Caco-2 (cell line): Measurements from ENCODE around the gene GRIN2A. TPM values are rescaled to one million over a fixed set of nuclear protein-coding genes. Genes with fewer than 3 reads are reported as not detected.

Experiments used
- BruUV-seq: library from RNA; stranded (reverse); fragments of 400-500 nt; replicated peaks from 2 replicates; lab custom pipeline; 2021; lab: Mats Ljungman, UMichigan
- CTCF ChIA-PET: fragments of 300-600 bp; sonication (Branson Sonifier 250); formaldehyde crosslinking; loops from one replicate; lab custom pipeline; 2022; ENCODE audit warnings: antibody characterized with exemption; lab: Charles Lee
- POLR2A ChIA-PET: fragments of 300-600 bp; sonication (Branson Sonifier 250); formaldehyde crosslinking; loops from one replicate; lab custom pipeline; 2022; ENCODE audit warnings: antibody characterized with exemption; lab: Charles Lee
- DNase-seq, 2 experiments: peaks; one replicate each; pipeline versions ENCODE4 v3.0.0 to v3.0.0-alpha.2; 2020 to 2022
- H3K27me3 ChIP-seq: replicated peaks from 2 replicates; pipeline ENCODE4 v1.6.0; 2011; ENCODE audit warnings: low read length; ENCODE audit not compliant: control insufficient read depth, insufficient read depth
- H3K36me3 ChIP-seq: 2 replicates; pipeline ENCODE4 v1.5.1; 2011; ENCODE audit warnings: low read length; ENCODE audit not compliant: control insufficient read depth, insufficient read depth
- H3K4me1 ChIP-seq: fragments of 250-450 bp; sonication (Bioruptor Pico); 2 replicates; pipeline ENCODE4 v1.5.1; 2020; ENCODE audit warnings: mild to moderate bottlenecking
- H3K4me3 ChIP-seq: 2 replicates; pipeline ENCODE4 v1.5.1; 2011; ENCODE audit warnings: low read depth, mild to moderate bottlenecking, control low read depth, low read length
- H3K9me3 ChIP-seq: fragments of 250-450 bp; sonication (Bioruptor Pico); 2 replicates; pipeline ENCODE4 v1.5.1; 2020; ENCODE audit warnings: mild to moderate bottlenecking, moderate library complexity
- H3K27ac Mint-ChIP-seq: one replicate; pipeline ENCODE4 v1.8.0; 2022; ENCODE audit warnings: mixed read lengths; ENCODE audit not compliant: unreplicated experiment
- H3K27me3 Mint-ChIP-seq: one replicate; pipeline ENCODE4 v1.8.0; 2022; ENCODE audit warnings: mixed read lengths; ENCODE audit not compliant: insufficient read depth, unreplicated experiment
- H3K36me3 Mint-ChIP-seq: one replicate; pipeline ENCODE4 v1.8.0; 2022; ENCODE audit warnings: mild to moderate bottlenecking, mixed read lengths; ENCODE audit not compliant: insufficient read depth, unreplicated experiment
- H3K4me1 Mint-ChIP-seq: one replicate; pipeline ENCODE4 v1.8.0; 2022; ENCODE audit warnings: low read depth, mixed read lengths; ENCODE audit not compliant: unreplicated experiment
- H3K4me3 Mint-ChIP-seq: one replicate; pipeline ENCODE4 v1.8.0; 2022; ENCODE audit warnings: mild to moderate bottlenecking, moderate library complexity, mixed read lengths; ENCODE audit not compliant: unreplicated experiment
- H3K9me3 Mint-ChIP-seq: one replicate; pipeline ENCODE4 v1.8.0; 2022; ENCODE audit warnings: mixed read lengths; ENCODE audit not compliant: unreplicated experiment
- CTCF ChIP-seq, 2 experiments: fragments of 200-600 bp in 1 of 2; IDR thresholded peaks; 1 replicate in 1 of 2; 2 replicates in 1 of 2; pipeline versions ENCODE4 v1.5.1 to v1.8.0; 2011 to 2022; ENCODE audit warnings: antibody characterized with exemption in 1 of 2, control low read depth in 1 of 2, inconsistent platforms in 1 of 2, low read depth in 1 of 2, low read length in 1 of 2, mild to moderate bottlenecking in 1 of 2, moderate library complexity in 1 of 2; ENCODE audit not compliant: insufficient read depth in 1 of 2, severe bottlenecking in 1 of 2, unreplicated experiment in 1 of 2
- intact Hi-C: fragments of 100-400 bp; cut with micrococcal nuclease; formaldehyde crosslinking; loops from one replicate; pipeline ENCODE4 v1.10.0; 2022; ENCODE audit not compliant: unreplicated experiment
- total RNA-seq: library from RNA; stranded (reverse); gene quantifications from 2 replicates; pipeline ENCODE4 v1.2.3, GENCODE V29; 2022

Gene GRIN2A
- total RNA-seq, 1 experiment from 2014 or later: 0.54 TPM

GRCh38 chr16:10103700-10104099 is 78.5 kb downstream of the GRIN2A start:
- H3K27me3 ChIP-seq: no peaks in the 10 kb centered on the region
- no peaks in the 10 kb centered on the region for H3K36me3 ChIP-seq
- H3K4me3 ChIP-seq: no peak overlapping the region
- H3K36me3 Mint-ChIP-seq: no peaks in the 10 kb centered on the region
- H3K4me1 ChIP-seq: no peaks in the 10 kb centered on the region
- DNase-seq: no peak
- H3K4me3 Mint-ChIP-seq: no peak overlapping the region
- intact Hi-C loops: no loop called here
- H3K4me1 Mint-ChIP-seq: no peaks in the 10 kb centered on the region
- no peak for TF ChIP-seq CTCF (IDR thresholded peaks at IDR 0.05; ENCODE audit: insufficient read depth in 1 of 2, low read depth in 1 of 2, low read length in 1 of 2, severe bottlenecking in 1 of 2, unreplicated experiment in 1 of 2)
- ChIA-PET CTCF (no interaction called here), POLR2A (no interaction called here)
- H3K9me3 Mint-ChIP-seq: no peaks in the 10 kb centered on the region
- no TSS peak for BruUV-seq
- no peaks in the 10 kb centered on the region for H3K9me3 ChIP-seq
- H3K27ac Mint-ChIP-seq: no peak overlapping the region
- no peaks in the 10 kb centered on the region for H3K27me3 Mint-ChIP-seq

GRCh38 chr16:10103118-10103517 is 79.1 kb downstream of the GRIN2A start:
- CTCF ChIA-PET: no interaction called here
- POLR2A ChIA-PET: no interaction called here
- H3K27me3 Mint-ChIP-seq: no peaks in the 10 kb centered on the region
- H3K27me3 ChIP-seq: no peaks in the 10 kb centered on the region
- TF ChIP-seq CTCF (IDR thresholded peaks at IDR 0.05; ENCODE audit: insufficient read depth in 1 of 2, low read depth in 1 of 2, low read length in 1 of 2, severe bottlenecking in 1 of 2, unreplicated experiment in 1 of 2): no peak
- no peaks in the 10 kb centered on the region for H3K9me3 Mint-ChIP-seq
- no peaks in the 10 kb centered on the region for H3K36me3 Mint-ChIP-seq
- no peaks in the 10 kb centered on the region for H3K36me3 ChIP-seq
- no peaks in the 10 kb centered on the region for H3K4me1 Mint-ChIP-seq
- H3K4me3 ChIP-seq: no peak overlapping the region
- BruUV-seq: no TSS peak
- no peak overlapping the region for H3K4me3 Mint-ChIP-seq
- no peak overlapping the region for H3K27ac Mint-ChIP-seq
- intact Hi-C loops: no loop called here
- DNase-seq: no peak
- H3K9me3 ChIP-seq: no peaks in the 10 kb centered on the region
- no peaks in the 10 kb centered on the region for H3K4me1 ChIP-seq

- BruUV-seq: no TSS peak
- no peak overlapping the region for H3K27ac Mint-ChIP-seq
Observed at GRCh38 chr16:10100829-10101228, 81.4 kb downstream of the GRIN2A start.

More at GRCh38 chr16:10100829-10101228, 81.4 kb downstream of the GRIN2A start:
- Histone ChIP-seq H3K36me3 (no peaks in the 10 kb centered on the region), H3K4me3 (no peak overlapping the region), H3K4me1 (no peaks in the 10 kb centered on the region), H3K27me3 (no peaks in the 10 kb centered on the region), H3K9me3 (no peaks in the 10 kb centered on the region)
- Mint-ChIP-seq H3K4me1 (peaks cover 7% of the 10 kb centered on the region), H3K4me3 (no peak overlapping the region), H3K27me3 (no peaks in the 10 kb centered on the region), H3K36me3 (no peaks in the 10 kb centered on the region), H3K9me3 (no peaks in the 10 kb centered on the region)
- ChIA-PET POLR2A (no interaction called here), CTCF (no interaction called here)
- intact Hi-C loops: no loop called here
- no peak for TF ChIP-seq CTCF (IDR thresholded peaks at IDR 0.05; ENCODE audit: insufficient read depth in 1 of 2, low read depth in 1 of 2, low read length in 1 of 2, severe bottlenecking in 1 of 2, unreplicated experiment in 1 of 2)
- DNase-seq: no peak
